Measurements from ENCODE around the gene OPN4. TPM values are rescaled to one million over a fixed set of nuclear protein-coding genes. Genes with fewer than 3 reads are reported as not detected.

Gene OPN4
- total RNA-seq, 3 donors from 2014 or later (not counting 1 experiment from before 2014, with no cell fraction given) = not detected

- Mint-ChIP-seq H3K9me3 (no peaks in the 10 kb centered on the region), H3K27ac (no peak overlapping the region), H3K36me3 (no peaks in the 10 kb centered on the region), H3K27me3 (ENCODE audit: low read depth in 2 of 2) (no peaks in the 10 kb centered on the region), H3K4me1 (no peaks in the 10 kb centered on the region), H3K4me3 (no peak overlapping the region)
- no peak for TF ChIP-seq CTCF (IDR thresholded peaks at IDR 0.05)
- intact Hi-C loops (cut with micrococcal nuclease) = no loop called here
- Histone ChIP-seq H3K27me3 (ENCODE audit: control insufficient read depth, insufficient read depth, low read length) (no peaks in the 10 kb centered on the region), H3K9me3 (ENCODE audit: control insufficient read depth, insufficient read depth, low read length) (no peaks in the 10 kb centered on the region), H3K4me1 (ENCODE audit: control insufficient read depth, insufficient read depth, low read length) (no peaks in the 10 kb centered on the region), H3K36me3 (ENCODE audit: control insufficient read depth, insufficient read depth, low read length) (no peaks in the 10 kb centered on the region), H3K27ac (ENCODE audit: low read length) (no peak overlapping the region), H3K4me3 (ENCODE audit: low read length) (no peak overlapping the region)
- DNase-seq = no peak
- ATAC-seq = no peak
- 94% methylated on average over 8 of the region's 8 CpGs for WGBS (ENCODE audit: insufficient coverage)
Observed at GRCh38 chr10:86670876-86671275, 16.5 kb downstream of the OPN4 start.

- Histone ChIP-seq H3K4me3 (ENCODE audit: low read length) (no peak overlapping the region), H3K27me3 (ENCODE audit: control insufficient read depth, insufficient read depth, low read length) (no peaks in the 10 kb centered on the region), H3K36me3 (ENCODE audit: control insufficient read depth, insufficient read depth, low read length) (no peaks in the 10 kb centered on the region), H3K4me1 (ENCODE audit: control insufficient read depth, insufficient read depth, low read length) (no peaks in the 10 kb centered on the region), H3K9me3 (ENCODE audit: control insufficient read depth, insufficient read depth, low read length) (no peaks in the 10 kb centered on the region), H3K27ac (ENCODE audit: low read length) (no peak overlapping the region)
- H3K27me3 Mint-ChIP-seq (ENCODE audit: low read depth in 2 of 2) = no peaks in the 10 kb centered on the region
- H3K36me3 Mint-ChIP-seq = no peaks in the 10 kb centered on the region
- H3K4me1 Mint-ChIP-seq = no peaks in the 10 kb centered on the region
- no peaks in the 10 kb centered on the region for H3K9me3 Mint-ChIP-seq
- no peak for ATAC-seq
- no peak for TF ChIP-seq CTCF (IDR thresholded peaks at IDR 0.05)
- no peak overlapping the region for H3K27ac Mint-ChIP-seq
- 68% methylated on average over 3 of the region's 3 CpGs for WGBS (ENCODE audit: insufficient coverage)
- H3K4me3 Mint-ChIP-seq = no peak overlapping the region
- intact Hi-C loops (cut with micrococcal nuclease) = no loop called here
- no peak for DNase-seq
Observed at GRCh38 chr10:86671419-86671818, 17.1 kb downstream of the OPN4 start.

- no peak for TF ChIP-seq CTCF (IDR thresholded peaks at IDR 0.05)
- DNase-seq (no peak), ATAC-seq (no peak)
- no peaks in the 10 kb centered on the region for H3K4me1 Mint-ChIP-seq
- H3K27ac Mint-ChIP-seq = no peak overlapping the region
- H3K4me3 Mint-ChIP-seq = no peak overlapping the region
- no peaks in the 10 kb centered on the region for H3K27me3 Mint-ChIP-seq (ENCODE audit: low read depth in 2 of 2)
- H3K9me3 Mint-ChIP-seq = no peaks in the 10 kb centered on the region
- H3K27me3 ChIP-seq (ENCODE audit: control insufficient read depth, insufficient read depth, low read length) = no peaks in the 10 kb centered on the region
- 81% methylated on average over 12 of the region's 12 CpGs for WGBS (ENCODE audit: insufficient coverage)
- no peaks in the 10 kb centered on the region for H3K36me3 Mint-ChIP-seq
- no peaks in the 10 kb centered on the region for H3K9me3 ChIP-seq (ENCODE audit: control insufficient read depth, insufficient read depth, low read length)
- no peaks in the 10 kb centered on the region for H3K4me1 ChIP-seq (ENCODE audit: control insufficient read depth, insufficient read depth, low read length)
- intact Hi-C loops (cut with micrococcal nuclease) = no loop called here
- no peak overlapping the region for H3K4me3 ChIP-seq (ENCODE audit: low read length)
- H3K36me3 ChIP-seq (ENCODE audit: control insufficient read depth, insufficient read depth, low read length) = no peaks in the 10 kb centered on the region
- H3K27ac ChIP-seq (ENCODE audit: low read length) = no peak overlapping the region
Observed at GRCh38 chr10:86671985-86672710, 17.8 kb downstream of the OPN4 start.
